GM12891 (cell line): Measurements from ENCODE around the gene GNG13.
A peak's percentile ranks its signal among the peaks of the same experiment; 100 is the strongest.
"Not testable (repeated sequence)": the region's sequence is repeated elsewhere in the genome, so short reads cannot be mapped to it uniquely, and the experiment has no call there.

Source experiments
- DNase-seq: peaks from one replicate; pipeline ENCODE4 v3.0.0; 2011; ENCODE audit warnings: low spot score; ENCODE audit not compliant: insufficient read length
- FAIRE-seq: peaks from 2 replicates; lab custom pipeline; 2011; peaks lifted over from hg19 to GRCh38; lab: Jason Lieb, UNC
- PAX5 ChIP-seq: IDR thresholded peaks from 2 replicates; pipeline ENCODE4 v1.6.1; 2011; ENCODE audit warnings: low read length, moderate library complexity, mild to moderate bottlenecking; ENCODE audit not compliant: insufficient read depth, severe bottlenecking
- POLR2A ChIP-seq: IDR thresholded peaks from 2 replicates; pipeline ENCODE4 v1.6.1; 2011; ENCODE audit warnings: low read depth, low read length, control low read depth
- POLR2AphosphoS5 ChIP-seq: IDR thresholded peaks from 2 replicates; pipeline ENCODE4 v1.6.1; 2011; ENCODE audit warnings: low read depth, low read length, control low read depth
- POU2F2 ChIP-seq: IDR thresholded peaks from 2 replicates; pipeline ENCODE4 v1.6.1; 2011; ENCODE audit warnings: low read depth, mild to moderate bottlenecking, control low read depth, low read length, moderate library complexity
- SPI1 ChIP-seq: IDR thresholded peaks from 2 replicates; pipeline ENCODE4 v1.6.1; 2011; ENCODE audit warnings: low read depth, low read length, control low read depth
- TAF1 ChIP-seq: IDR thresholded peaks from 2 replicates; pipeline ENCODE4 v1.6.1; 2011; ENCODE audit warnings: low read depth, low read length, control low read depth

The GNG13 gene

DNA sequence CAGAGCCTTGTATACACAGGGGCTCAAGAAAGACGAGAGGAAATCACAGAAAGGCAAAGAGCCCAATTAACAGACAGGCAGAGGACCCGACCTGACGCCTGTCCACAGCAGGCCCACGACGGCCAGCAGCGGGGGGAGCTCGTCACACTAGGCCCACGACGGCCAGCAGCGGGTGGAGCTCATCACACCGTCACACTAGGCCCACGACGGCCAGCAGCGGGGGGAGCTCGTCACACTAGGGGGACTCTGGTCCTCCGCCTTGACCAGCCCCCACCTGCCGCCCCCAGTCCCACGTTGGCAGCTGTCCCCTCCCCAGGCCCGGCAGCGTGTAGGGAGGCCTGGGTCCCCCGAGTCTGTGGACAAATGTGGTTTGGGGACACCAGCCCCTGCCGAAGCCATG lies 23.7 kb upstream of the GNG13 start:
- DNase-seq (no peak), FAIRE-seq (no peak)
- TF ChIP-seq SPI1 (no peak), POLR2A (no peak), PAX5 (no peak), POU2F2 (no peak), POLR2AphosphoS5 (no peak), TAF1 (no peak)

DNA sequence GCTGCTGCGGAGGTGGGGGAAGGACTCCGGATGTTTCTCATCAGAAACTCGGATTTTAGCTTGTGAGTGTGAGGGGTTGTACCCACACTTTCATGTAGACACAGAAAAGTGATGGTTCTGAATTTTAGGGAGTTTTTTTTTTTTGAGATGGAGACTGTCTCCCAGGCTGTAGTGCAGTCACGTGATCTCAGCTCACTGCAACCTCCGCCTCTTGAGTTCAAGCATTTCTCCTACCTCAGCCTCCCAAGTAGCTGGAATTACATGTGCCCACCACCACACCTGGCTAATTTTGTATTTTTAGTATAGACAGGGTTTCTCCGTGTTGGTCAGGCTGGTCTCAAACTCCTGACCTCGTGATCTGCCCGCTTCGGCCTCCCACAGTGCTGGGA lies 22.4 kb upstream of the GNG13 start:
- FAIRE-seq = no peak
- TF ChIP-seq POLR2A = no peak
- TF ChIP-seq SPI1 = no peak
- TF ChIP-seq PAX5 = no peak
- TF ChIP-seq POLR2AphosphoS5 = no peak
- TF ChIP-seq TAF1 = no peak
- no peak for TF ChIP-seq POU2F2

DNA sequence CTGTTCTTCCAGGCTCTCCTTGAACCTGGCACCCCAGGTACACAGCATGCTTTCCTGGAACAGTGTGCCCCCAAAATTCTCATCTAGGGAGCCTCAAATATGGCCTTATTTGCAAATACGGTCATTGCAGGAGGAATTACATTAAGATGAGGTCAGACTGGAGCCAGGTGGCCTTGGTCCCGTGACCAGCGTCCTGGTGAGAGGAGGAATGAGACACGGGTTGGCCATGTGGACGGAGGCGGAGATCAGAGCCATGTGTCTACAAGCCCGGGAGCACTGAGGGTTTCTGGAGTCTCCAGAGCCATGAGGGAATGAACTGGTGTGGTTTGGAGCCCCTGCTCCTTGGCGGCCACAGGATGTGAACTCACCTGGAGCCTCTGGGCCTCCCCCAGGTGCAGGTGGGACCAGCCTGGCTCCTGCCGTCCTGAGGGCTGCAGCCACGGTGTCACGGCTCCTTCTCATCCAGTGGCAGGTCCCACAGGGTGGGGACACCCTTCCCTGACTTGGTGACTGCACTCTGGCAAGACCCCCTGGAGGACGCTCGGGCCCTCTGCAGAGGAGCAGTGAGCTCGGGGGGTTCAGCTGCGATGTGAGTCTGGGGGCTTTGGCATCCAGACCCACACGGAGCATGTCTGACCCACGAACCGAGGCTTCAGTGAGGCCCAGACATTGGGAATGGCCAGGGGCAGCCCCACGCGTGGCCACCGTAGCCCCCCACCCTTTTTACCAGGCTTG lies 21.8 kb upstream of the GNG13 start:
- TF ChIP-seq PAX5 (no peak), TAF1 (no peak), POLR2AphosphoS5 (no peak), SPI1 (no peak), POLR2A (no peak), POU2F2 (no peak)
- no peak for FAIRE-seq

More for the DNA sequence above, 22.4 kb upstream of the GNG13 start:
- DNase-seq = no peak

DNA sequence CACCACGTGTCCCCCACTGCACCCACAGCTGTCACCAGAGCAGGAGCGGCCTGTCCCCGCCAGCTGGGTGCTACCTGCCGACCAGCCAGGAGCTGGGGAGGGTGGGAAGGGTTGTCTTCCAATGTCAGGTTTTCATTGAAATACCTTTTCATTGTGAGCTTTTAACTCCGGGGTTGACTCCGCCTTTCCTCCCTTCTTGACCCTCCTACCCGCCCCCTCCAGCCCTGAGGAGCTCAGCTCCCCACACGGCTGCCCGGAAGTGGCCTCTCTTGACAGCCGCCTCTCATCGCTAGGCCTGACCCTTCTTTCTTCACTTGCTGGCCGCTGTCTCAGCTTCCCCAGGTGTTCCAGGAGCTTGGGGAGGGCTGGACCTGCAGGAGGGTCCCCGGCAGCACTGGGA lies 21.2 kb upstream of the GNG13 start:
- FAIRE-seq = no peak
- DNase-seq = no peak
- TF ChIP-seq PAX5 = no peak
- no peak for TF ChIP-seq POLR2AphosphoS5
- TF ChIP-seq POLR2A = no peak
- no peak for TF ChIP-seq POU2F2
- TF ChIP-seq SPI1 = no peak
- TF ChIP-seq TAF1 = no peak

More for the DNA sequence above, 21.8 kb upstream of the GNG13 start:
- DNase-seq = no peak

DNA sequence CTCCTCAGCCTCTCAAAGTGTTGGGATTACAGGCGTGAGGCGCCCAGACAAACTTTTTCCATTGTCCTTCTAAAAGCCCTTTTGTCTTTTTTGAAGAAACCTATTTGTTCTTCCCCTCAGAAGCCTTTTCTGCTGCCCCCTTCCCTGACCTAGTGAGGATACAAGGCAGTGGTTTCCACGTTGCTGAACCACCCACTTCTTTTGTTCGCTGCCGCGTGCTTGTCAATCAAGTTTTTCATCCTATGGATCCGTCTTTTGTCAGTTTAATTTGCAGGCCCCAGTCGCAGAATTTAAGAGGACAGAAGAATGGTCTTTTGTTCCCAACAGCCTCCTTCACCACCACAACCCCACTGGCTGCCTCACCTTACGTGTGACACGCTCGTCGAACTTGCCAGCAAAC lies 20.2 kb upstream of the GNG13 start:
- DNase-seq (no peak), FAIRE-seq (no peak)
- TF ChIP-seq POLR2A = no peak
- no peak for TF ChIP-seq TAF1
- no peak for TF ChIP-seq SPI1

DNA sequence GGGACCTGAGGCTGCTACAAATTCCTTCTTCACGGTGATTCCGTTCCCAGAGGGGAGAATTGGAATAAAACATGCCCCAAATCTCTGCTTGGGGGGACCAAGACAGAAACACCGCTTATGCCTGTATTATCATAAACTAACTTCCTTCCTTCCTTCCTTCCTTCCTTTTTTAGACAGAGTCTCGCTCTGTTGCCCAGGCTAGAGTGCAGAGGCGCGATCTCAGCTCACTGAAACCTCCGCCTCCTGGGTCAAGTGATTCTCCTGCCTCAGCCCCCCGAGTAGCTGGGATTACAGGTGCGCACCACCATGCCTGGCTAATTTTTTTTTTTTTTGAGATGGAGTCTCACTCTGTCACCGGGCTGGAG lies 19.5 kb upstream of the GNG13 start:
- not testable (repeated sequence) for DNase-seq, FAIRE-seq

DNA sequence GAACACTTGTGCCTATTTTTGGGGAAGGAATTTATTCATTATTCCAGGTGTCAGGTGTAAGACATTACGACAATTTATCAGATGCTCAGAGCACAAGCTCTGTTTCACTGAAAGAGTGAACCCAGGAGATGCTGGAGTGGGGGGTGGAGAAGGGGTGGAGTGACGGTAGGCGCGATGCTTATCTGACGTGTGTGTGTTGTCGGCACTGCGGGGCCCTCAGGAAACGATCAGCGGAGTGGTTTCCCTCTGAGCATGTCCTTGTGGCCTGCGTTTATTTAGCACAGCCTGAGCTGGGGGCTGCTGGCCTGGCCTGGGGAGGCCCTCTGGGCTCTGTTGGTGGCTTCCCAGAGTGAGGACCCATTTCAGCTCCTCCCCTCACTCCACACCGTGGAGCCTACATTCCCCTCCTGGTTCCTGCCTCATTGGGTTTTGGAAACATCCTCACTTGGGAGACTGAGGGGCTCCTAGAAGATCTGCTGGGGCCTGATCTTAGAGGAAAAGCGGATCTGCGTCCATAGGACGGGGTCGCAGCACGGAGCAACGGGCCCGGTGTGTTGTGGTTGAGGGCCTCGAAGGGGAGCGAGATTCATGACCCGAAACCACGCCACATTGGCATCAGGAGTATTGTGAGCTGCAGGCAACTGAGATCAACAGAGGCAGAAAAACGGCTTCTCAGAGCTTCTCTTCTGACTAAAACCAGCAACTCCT lies 19.0 kb upstream of the GNG13 start:
- no peak for TF ChIP-seq TAF1
- no peak for DNase-seq
- FAIRE-seq = no peak

DNA sequence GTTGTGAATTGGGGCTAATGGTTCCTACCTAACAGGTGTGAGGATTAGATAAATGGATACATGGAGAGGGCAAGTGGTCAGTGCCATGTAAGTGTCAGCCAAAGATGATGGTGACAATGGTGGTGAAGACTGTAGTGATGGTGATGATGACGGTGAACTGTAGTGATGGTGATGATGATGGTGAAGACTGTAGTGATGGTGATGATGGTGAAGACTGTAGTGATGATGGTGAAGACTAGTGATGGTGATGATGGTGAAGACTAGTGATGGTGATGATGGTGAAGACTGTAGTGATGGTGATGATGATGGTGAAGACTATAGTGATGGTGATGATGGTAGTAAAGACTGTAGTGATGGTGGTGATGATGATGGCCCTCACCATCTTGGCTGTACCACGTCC lies 18.1 kb upstream of the GNG13 start:
- peak; percentile 96 for FAIRE-seq
- no peak for DNase-seq
- TF ChIP-seq POU2F2 (no peak), TAF1 (no peak), SPI1 (no peak), POLR2AphosphoS5 (no peak), PAX5 (no peak), POLR2A (no peak)

DNA sequence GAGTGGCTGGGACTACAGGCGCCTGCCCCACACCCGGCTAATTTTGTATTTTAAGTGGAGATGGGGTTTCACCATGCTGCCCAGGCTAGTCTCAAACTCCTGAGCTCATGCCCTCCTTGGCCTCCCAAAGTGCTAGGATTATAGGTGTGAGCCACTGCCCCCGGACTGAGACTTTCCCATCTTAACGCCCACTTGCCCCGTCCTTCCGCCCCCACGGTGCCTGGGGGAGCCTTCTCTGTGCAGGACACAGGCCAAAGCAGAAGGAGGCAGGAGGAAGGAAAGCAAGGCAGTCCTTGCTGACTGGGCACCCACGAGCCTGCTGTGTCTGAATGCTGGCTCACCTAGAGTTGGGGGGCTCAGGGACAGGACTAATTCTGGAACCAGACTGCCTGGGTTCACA lies 17.6 kb upstream of the GNG13 start:
- DNase-seq (no peak), FAIRE-seq (no peak)
- TF ChIP-seq POLR2AphosphoS5 (no peak), POLR2A (no peak), POU2F2 (no peak), TAF1 (no peak), SPI1 (no peak), PAX5 (no peak)

DNA sequence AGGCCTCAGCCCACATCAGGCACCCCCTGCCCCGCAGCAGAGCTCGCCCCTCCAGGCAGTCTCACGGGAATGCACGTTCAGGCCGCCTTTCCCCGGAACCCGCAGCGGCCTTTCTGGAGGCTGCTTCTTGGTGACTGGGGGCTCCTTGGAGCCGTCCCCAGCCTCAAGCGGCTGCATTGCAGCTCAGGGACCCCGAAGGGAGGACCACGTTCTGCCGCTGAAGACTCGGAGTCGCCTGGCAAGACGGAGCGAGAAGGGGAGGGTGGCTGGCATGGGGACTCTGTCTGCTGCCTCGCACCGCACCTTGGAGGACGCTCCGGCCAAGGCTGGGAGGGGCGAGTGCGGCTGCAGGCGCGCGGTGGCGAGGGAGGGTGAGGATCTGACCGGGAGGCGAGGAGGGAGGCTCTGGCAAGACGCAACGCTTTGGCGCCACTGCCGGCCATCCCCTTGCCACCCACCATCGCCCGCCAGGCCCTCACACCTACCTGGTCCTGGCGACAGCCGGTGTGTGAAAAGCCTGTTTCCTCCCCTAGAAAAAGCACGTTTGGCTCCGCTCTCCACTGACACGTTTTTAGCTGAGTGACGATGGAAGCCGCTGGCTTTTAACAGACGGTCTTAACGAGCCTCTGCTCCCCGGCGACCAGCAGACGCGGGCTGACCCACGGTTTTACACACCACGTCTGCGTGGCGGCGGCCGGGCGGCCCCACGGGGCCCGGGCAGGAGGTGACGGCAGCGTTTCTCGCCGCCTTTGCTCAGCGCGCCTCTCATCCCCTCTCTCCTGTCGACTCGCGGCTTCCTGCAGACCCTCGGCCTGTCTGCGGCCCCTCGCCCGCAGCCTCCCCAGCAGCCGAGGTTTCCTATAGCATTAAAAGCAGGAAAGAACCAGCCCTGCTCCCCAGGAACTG lies 16.7 kb upstream of the GNG13 start:
- DNase-seq = no peak
- no peak for TF ChIP-seq TAF1
- TF ChIP-seq POU2F2 = no peak
- TF ChIP-seq POLR2A = no peak
- no peak for TF ChIP-seq PAX5
- no peak for TF ChIP-seq POLR2AphosphoS5
- TF ChIP-seq SPI1 = no peak
- FAIRE-seq = no peak
